ENCODE results near the gene TMSB10.

DNA sequence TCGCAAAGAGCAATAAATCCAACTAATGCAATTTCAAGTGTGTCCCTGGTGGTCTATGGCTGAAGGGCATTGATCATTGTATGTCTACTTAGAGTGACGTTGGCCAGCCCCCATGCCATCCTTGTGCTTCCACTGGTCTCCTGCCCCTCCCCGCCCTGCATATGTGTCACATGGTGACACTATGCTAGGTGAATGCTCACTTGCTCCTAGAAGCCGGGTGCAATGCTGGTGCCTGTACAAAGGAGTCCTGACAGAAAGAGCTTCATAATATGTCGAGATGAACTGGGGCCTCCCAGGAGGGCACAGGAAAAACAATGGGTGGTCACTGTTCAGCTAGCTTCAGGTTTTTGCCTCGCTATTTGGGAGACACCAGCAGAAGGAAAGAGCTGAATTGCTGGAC lies 18.7 kb upstream of the TMSB10 start:
- TF ChIP-seq, protein P1, sequence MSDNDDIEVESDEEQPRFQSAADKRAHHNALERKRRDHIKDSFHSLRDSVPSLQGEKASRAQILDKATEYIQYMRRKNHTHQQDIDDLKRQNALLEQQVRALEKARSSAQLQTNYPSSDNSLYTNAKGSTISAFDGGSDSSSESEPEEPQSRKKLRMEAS (IDR thresholded peaks at IDR 0.05): no peak
- TF ChIP-seq, protein P2, sequence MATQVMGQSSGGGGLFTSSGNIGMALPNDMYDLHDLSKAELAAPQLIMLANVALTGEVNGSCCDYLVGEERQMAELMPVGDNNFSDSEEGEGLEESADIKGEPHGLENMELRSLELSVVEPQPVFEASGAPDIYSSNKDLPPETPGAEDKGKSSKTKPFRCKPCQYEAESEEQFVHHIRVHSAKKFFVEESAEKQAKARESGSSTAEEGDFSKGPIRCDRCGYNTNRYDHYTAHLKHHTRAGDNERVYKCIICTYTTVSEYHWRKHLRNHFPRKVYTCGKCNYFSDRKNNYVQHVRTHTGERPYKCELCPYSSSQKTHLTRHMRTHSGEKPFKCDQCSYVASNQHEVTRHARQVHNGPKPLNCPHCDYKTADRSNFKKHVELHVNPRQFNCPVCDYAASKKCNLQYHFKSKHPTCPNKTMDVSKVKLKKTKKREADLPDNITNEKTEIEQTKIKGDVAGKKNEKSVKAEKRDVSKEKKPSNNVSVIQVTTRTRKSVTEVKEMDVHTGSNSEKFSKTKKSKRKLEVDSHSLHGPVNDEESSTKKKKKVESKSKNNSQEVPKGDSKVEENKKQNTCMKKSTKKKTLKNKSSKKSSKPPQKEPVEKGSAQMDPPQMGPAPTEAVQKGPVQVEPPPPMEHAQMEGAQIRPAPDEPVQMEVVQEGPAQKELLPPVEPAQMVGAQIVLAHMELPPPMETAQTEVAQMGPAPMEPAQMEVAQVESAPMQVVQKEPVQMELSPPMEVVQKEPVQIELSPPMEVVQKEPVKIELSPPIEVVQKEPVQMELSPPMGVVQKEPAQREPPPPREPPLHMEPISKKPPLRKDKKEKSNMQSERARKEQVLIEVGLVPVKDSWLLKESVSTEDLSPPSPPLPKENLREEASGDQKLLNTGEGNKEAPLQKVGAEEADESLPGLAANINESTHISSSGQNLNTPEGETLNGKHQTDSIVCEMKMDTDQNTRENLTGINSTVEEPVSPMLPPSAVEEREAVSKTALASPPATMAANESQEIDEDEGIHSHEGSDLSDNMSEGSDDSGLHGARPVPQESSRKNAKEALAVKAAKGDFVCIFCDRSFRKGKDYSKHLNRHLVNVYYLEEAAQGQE (IDR thresholded peaks at IDR 0.05; ENCODE audit: low read depth): no peak
- no peak for TF ChIP-seq YY1 (IDR thresholded peaks at IDR 0.05; ENCODE audit: low read depth)

All from Ishikawa (cell line).